ENCODE results near the gene FCER2. TPM values are rescaled to one million over a fixed set of nuclear protein-coding genes. Genes with fewer than 3 reads are reported as not detected.

Gene FCER2
- total RNA-seq, 2 experiments from 2014 or later: 0.60 to 0.95 TPM

DNA sequence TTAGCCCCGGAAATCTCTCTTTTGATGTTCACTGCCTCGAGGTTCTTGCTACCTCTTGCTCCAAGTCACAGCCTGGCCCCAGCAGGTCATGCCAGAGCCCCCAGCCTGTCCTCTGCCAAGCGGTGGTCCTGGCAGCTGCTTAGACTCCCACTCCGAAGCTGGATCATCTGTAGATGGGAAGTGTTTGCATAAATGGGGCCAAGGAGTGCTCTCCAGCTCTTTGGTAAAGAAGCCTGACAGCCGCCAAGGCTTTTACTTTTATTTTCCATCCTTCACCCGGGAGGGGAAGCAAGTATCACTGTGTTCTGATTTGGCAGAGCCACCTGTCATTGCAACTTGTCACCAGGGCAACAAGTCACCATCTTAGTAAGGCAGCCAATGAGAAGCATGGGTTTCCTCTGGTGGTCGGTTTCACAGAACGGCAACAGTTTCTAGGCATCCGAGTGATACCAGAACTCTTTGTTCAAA lies 43.7 kb downstream of the FCER2 start:
- POLR2A ChIA-PET: interaction anchor here (1.1 to 1.4 kb wide), 2 partner anchors 22 to 28 kb away, joined by 3 to 5 read pairs; partner anchors contain the start of genes PET100 and TRAPPC5

DNA sequence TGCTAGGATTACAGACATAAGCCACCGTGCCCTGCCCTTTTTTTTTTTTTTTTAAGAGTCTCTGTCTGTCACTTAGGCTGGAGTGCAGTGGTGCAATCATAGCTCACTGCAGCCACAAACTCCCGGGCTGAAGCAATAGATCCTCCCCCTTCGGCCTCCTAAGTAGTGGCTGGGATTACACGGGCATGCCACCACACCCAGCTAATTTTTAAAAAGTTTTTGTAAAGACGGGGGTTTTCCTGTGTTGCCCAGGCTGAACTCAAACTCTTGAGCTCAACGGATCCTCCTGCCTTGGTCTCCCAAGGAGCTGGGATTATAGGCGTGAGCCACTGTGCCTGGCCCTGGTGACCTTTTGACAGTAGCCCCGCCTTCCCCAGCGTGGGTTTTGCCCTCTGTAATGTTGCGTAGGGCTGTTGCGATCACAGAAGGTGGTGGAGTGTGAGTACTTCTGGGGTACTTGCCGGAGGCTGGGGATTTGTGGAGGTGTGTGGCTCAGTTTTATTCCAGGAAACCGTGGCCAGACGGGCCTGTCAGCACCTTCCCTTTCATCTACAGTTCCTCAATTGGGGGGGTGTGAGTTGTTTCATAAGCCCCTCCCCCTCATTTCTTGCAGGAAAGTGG lies 44.7 kb downstream of the FCER2 start:
- Mint-ChIP-seq H3K27ac (no peak overlapping the region), H3K36me3 (ENCODE audit: low read depth) (no peaks in the 10 kb centered on the region), H3K27me3 (no peaks in the 10 kb centered on the region), H3K9me3 (no peaks in the 10 kb centered on the region), H3K4me3 (no peak overlapping the region), H3K4me1 (peaks cover 23% of the 10 kb centered on the region)
- ChIA-PET POLR2A (interaction anchor here (1.1 to 1.4 kb wide), 3 partner anchors 24 to 27 kb away, joined by 3 to 5 read pairs (median 5); partner anchors contain the start of genes PET100 and TRAPPC5), CTCF (interaction anchor here (0.6 to 2.2 kb wide), 7 partner anchors 15 to 1035 kb away, joined by 3 to 9 read pairs (median 5); partner anchors contain the start of gene TRAPPC5)
- DNase-seq: no peak

More for the DNA sequence above, 43.7 kb downstream of the FCER2 start:
- CTCF ChIA-PET: interaction anchor here (1.6 to 2.2 kb wide), 2 partner anchors 23 to 211 kb away, joined by 3 to 9 read pairs; partner anchors contain the start of gene TRAPPC5
- Mint-ChIP-seq H3K27ac (peak overlapping the region; percentile 38), H3K4me1 (peaks cover 16% of the 10 kb centered on the region), H3K9me3 (no peaks in the 10 kb centered on the region), H3K27me3 (no peaks in the 10 kb centered on the region), H3K36me3 (ENCODE audit: low read depth) (no peaks in the 10 kb centered on the region), H3K4me3 (peak overlapping the region; percentile 47)
- peak; percentile 53 for DNase-seq

DNA sequence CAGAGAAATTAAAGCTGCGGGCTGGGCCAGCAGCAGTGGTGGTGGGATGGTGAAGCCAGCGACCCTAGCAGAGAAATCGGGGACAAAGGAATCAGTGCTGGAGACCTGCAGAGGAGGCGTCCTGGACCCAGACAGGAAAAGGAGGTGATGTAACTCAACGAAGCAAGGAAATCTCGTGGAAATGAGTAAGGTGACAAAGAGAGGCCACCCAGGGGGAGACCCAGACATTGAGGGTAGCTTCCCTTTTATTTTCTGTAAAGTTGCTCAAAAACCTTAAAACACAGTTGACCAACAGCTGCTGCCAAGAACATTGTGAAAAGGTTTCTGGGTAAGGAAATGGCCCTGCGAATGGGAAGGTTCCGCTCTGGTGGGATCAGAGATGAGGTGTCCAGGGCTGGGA lies 46.4 kb downstream of the FCER2 start:
- no peak overlapping the region for H3K27ac Mint-ChIP-seq
- CTCF ChIA-PET: interaction anchor here (0.6 to 2.2 kb wide), 4 partner anchors 25 to 355 kb away, joined by 5 to 8 read pairs (median 6); partner anchors contain the start of gene TRAPPC5
- H3K36me3 Mint-ChIP-seq (ENCODE audit: low read depth): no peaks in the 10 kb centered on the region
- peaks cover 26% of the 10 kb centered on the region for H3K4me1 Mint-ChIP-seq
- POLR2A ChIA-PET: interaction anchor here (0.7 to 1.4 kb wide), 2 partner anchors 18 to 25 kb away, joined by 3 to 5 read pairs; partner anchors contain the start of genes STXBP2 and TRAPPC5
- no peaks in the 10 kb centered on the region for H3K27me3 Mint-ChIP-seq
- DNase-seq: no peak
- H3K9me3 Mint-ChIP-seq: no peaks in the 10 kb centered on the region
- no peak overlapping the region for H3K4me3 Mint-ChIP-seq

DNA sequence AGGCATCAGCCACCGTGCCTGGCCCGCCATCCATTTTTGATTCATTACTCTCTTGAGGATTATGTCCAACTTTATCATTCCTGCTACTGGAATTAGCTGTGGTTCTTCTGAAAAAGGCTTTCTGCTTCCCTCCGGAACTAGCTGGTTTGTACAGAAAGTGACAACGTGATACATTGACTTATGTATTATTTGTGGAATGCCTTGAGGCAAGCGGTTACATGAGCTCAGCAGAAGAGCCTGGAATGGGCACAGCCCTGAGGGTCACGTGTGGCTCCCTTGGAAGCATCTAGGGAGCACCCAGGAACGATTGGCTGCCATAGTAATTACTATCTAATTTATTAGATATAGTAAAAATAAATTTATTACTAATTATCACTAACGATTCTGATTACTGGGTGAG lies 47.5 kb downstream of the FCER2 start:
- CTCF ChIA-PET: interaction anchor here (1.8 to 2.2 kb wide), 2 partner anchors 26 to 86 kb away, joined by 8 to 11 read pairs; partner anchors contain the start of gene TRAPPC5
- no peaks in the 10 kb centered on the region for H3K36me3 Mint-ChIP-seq (ENCODE audit: low read depth)
- POLR2A ChIA-PET: no interaction called here
- no peak overlapping the region for H3K4me3 Mint-ChIP-seq
- H3K27me3 Mint-ChIP-seq: no peaks in the 10 kb centered on the region
- H3K27ac Mint-ChIP-seq: no peak overlapping the region
- DNase-seq: no peak
- peaks cover 26% of the 10 kb centered on the region for H3K4me1 Mint-ChIP-seq
- no peaks in the 10 kb centered on the region for H3K9me3 Mint-ChIP-seq

DNA sequence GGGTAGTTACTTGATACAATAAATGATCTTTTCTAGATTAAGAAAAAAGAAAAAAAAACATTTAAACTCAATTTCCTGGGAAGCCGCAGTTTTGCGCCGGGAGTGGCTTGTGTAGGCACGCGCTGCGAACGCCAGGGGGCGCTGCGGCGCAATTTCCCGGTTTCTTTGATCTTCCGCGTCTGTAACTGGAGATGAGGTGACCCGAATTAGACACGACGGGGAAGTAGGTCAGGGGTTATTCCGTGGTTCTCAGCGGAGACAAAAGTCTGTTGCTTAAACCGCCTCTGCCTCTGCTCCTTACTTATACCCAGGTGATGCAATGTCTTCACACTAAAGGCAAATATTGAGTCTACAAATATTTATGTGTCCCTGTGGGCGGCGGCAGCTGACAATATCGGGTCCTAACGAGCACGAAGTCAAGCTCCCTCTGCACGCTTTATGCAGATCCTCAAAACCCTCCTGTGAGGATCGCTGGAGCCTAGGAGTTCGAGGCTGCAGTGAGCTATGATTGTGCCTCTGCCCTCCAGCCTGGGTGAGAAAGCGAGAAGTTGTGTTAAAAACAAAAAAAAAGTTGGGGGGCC lies 49.8 kb downstream of the FCER2 start:
- Mint-ChIP-seq H3K4me3 (peak overlapping the region; percentile 53), H3K27me3 (no peaks in the 10 kb centered on the region), H3K9me3 (no peaks in the 10 kb centered on the region), H3K4me1 (peaks cover 12% of the 10 kb centered on the region), H3K36me3 (ENCODE audit: low read depth) (no peaks in the 10 kb centered on the region), H3K27ac (peak overlapping the region; percentile 41)
- peak; percentile 88 for DNase-seq
- POLR2A ChIA-PET: interaction anchor here (0.7 to 1.6 kb wide), 4 partner anchors 14 to 149 kb away, joined by 3 to 4 read pairs (median 4); partner anchors contain the start of genes PET100, TRAPPC5 and XAB2
- CTCF ChIA-PET: interaction anchor here (0.8 to 2.7 kb wide), 10 partner anchors 22 to 553 kb away, joined by 3 to 16 read pairs (median 4); partner anchors contain the start of genes ARHGEF18, PET100, TRAPPC5 and XAB2

DNA sequence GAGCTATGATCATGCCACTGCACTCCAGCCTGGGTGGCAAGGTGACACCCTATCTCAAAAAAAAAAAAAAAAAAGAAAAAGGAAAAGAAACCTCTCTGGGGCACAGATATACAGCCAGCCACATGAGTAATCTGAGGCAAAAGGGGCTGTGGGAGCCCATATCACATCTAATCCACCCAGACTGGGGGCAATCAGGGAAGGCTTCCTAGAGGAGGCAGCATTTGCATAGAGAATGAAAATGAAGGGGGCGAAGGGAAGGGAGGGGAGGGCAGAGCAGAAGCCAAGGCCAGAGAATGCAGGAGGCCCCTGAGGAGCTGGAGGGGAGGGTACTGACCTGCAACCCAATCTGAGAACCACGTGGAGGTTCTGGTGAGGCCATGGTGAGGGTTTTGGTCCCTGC lies 51.8 kb downstream of the FCER2 start:
- DNase-seq: no peak
- no peaks in the 10 kb centered on the region for H3K9me3 Mint-ChIP-seq
- H3K36me3 Mint-ChIP-seq (ENCODE audit: low read depth): peaks cover 4% of the 10 kb centered on the region
- no peak overlapping the region for H3K4me3 Mint-ChIP-seq
- CTCF ChIA-PET: interaction anchor here (0.9 to 2.7 kb wide), 3 partner anchors 31 to 149 kb away, joined by 4 to 15 read pairs (median 5); partner anchors contain the start of gene TRAPPC5
- H3K27ac Mint-ChIP-seq: no peak overlapping the region
- H3K4me1 Mint-ChIP-seq: peaks cover 10% of the 10 kb centered on the region
- no peaks in the 10 kb centered on the region for H3K27me3 Mint-ChIP-seq
- POLR2A ChIA-PET: interaction anchor here (0.9 kb wide), 1 partner anchor 13 kb away, joined by 3 read pairs; the partner anchor contains the start of gene STXBP2

DNA sequence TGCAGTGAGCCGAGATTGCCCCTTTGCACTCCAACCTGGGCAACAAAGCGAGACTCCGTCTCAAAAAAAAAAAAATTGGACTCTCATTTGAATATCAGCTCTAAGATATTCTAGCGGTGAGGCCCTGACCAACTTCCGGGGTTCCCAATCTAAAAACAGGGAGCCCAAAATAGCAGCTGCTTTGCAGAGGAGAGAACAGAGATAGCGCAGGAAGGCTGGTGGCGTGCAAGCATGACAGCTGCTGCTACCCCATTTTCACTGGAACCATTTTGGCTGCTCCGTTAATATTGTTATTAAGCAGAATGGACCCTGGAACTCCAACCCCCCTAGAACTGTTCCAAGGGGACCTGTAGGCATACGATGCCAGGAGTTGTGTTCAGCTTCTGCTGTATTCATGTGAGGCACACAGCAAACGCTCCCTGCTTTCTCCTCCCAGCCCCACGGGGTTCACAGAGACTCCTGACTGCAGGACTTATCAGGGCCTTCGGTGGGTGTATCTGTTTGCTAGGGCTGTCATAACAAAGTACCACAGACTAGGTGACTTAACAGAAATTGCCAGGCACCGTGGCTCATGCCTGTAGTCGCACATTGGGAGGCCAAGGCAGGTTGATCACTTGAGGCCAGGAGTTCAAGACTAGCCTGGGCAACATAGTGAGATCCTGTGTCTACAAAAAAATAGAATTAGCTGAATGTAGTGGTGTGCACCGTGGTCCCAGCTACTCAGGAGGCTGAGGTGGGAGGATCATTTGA lies 53.5 kb downstream of the FCER2 start:
- no peak overlapping the region for H3K27ac Mint-ChIP-seq
- H3K36me3 Mint-ChIP-seq (ENCODE audit: low read depth): peaks cover 11% of the 10 kb centered on the region
- no peak for DNase-seq
- H3K4me1 Mint-ChIP-seq: peaks cover 10% of the 10 kb centered on the region
- ChIA-PET POLR2A (interaction anchor here (0.6 to 1.3 kb wide), 4 partner anchors 11 to 19 kb away, joined by 3 to 4 read pairs (median 4); partner anchors contain the start of gene PET100), CTCF (interaction anchor here (0.8 to 1.1 kb wide), 2 partner anchors 32 to 80 kb away, joined by 3 read pairs; partner anchors contain the start of gene TRAPPC5)
- no peak overlapping the region for H3K4me3 Mint-ChIP-seq
- H3K9me3 Mint-ChIP-seq: no peaks in the 10 kb centered on the region
- H3K27me3 Mint-ChIP-seq: no peaks in the 10 kb centered on the region

DNA sequence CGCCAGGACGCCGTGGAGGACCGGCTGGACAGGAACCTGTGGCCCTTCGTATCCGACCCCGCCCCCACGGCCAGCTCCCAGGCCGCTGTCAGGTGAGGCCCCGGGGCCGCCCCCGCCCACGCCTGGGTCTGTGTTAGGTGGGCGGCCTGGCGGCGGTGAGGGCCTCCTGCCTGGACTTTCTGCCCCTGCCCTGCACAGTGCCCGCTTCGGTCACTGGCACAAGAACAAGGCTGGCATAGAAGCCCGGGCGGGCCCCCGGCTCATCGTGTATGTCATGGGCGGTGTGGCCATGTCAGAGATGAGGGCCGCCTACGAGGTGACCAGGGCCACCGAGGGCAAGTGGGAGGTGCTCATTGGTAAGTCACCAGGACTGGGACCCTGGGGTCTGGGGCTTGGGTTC lies 54.8 kb downstream of the FCER2 start:
- Mint-ChIP-seq H3K9me3 (no peaks in the 10 kb centered on the region), H3K36me3 (ENCODE audit: low read depth) (peaks cover 17% of the 10 kb centered on the region), H3K4me1 (peaks cover 2% of the 10 kb centered on the region), H3K4me3 (no peak overlapping the region), H3K27ac (no peak overlapping the region), H3K27me3 (no peaks in the 10 kb centered on the region)
- DNase-seq: no peak
- ChIA-PET CTCF (no interaction called here), POLR2A (no interaction called here)

DNA sequence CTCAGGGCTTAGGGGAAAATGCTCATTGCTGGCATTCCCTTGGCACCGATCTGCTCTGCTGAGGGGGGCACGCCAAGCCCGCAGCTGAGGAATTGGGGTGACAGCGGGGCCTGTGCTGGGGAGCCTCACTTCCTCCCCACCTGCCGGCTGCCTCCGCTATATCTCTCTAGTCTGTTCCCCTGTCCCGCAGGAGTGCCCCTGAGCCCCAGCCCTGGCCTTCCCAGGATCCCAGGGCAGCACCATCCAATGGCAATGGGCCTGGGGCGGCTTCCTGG lies 55.6 kb downstream of the FCER2 start:
- H3K4me3 Mint-ChIP-seq: no peak overlapping the region
- H3K27ac Mint-ChIP-seq: no peak overlapping the region
- no peaks in the 10 kb centered on the region for H3K27me3 Mint-ChIP-seq
- H3K36me3 Mint-ChIP-seq (ENCODE audit: low read depth): peaks cover 17% of the 10 kb centered on the region
- CTCF ChIA-PET: no interaction called here
- DNase-seq: no peak
- no peaks in the 10 kb centered on the region for H3K9me3 Mint-ChIP-seq
- POLR2A ChIA-PET: no interaction called here
- no peaks in the 10 kb centered on the region for H3K4me1 Mint-ChIP-seq

DNA sequence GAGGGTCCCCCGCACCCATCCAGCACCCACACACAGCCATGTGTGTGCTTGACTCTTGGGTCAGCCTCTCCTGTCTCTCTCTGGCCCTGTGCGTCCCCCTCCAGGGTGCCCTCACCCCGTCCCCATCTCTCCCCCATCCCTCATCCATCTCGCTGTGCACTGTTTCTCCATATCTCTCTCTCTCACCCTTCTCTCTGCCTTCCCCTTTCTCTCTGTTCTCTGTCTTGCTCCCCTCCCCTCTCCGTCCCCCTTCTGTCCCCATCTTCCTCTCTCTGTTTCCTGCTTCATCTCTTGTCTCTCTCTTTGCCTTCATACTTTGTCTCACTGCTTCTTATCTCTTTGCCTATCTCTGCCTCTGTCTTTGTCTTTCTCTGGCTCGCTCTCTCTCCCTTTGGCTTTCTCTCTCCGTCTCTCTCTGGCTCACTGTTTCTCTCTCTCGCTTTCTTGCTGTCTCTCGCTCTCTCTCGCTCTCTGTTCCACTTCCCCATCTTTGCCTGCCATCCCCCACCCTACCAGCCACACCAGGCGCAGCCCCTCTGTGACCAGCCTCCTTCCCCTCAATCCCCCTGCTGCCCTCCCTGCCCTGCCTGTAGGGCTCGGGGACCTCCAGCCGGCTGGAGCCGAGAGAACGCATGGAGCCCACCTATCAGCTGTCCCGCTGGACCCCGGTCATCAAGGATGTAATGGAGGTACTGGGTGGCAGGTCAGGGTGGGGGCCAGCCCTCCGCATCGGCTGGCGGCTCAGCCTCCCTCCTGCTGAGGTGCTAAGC lies 56.1 kb downstream of the FCER2 start:
- DNase-seq: no peak
- POLR2A ChIA-PET: interaction anchor here (1.8 kb wide), 1 partner anchor 16 kb away, joined by 8 read pairs; the partner anchor contains the start of genes PET100 and XAB2
- H3K4me1 Mint-ChIP-seq: no peaks in the 10 kb centered on the region
- no peaks in the 10 kb centered on the region for H3K27me3 Mint-ChIP-seq
- no peak overlapping the region for H3K27ac Mint-ChIP-seq
- H3K36me3 Mint-ChIP-seq (ENCODE audit: low read depth): peaks cover 18% of the 10 kb centered on the region
- no peak overlapping the region for H3K4me3 Mint-ChIP-seq
- CTCF ChIA-PET: no interaction called here
- H3K9me3 Mint-ChIP-seq: no peaks in the 10 kb centered on the region

DNA sequence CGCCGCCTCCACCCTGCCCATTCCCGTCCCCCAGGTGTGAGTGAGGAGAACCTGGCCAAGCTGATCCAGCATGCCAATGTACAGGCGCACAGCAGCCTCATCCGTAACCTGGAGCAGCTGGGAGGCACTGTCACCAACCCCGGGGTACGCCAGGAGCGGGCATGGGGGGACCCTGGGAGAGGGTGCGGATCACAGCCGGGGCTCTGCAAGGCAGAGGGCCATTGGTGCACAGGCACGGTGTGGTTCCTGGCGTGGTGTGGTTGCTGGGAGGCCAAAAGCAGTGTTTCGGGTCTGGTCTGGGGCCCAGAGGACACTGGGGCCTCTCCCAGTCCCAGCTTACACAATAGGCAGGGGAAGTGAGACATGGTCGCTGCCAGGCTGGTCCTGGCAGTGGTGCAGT lies 56.8 kb downstream of the FCER2 start:
- no peaks in the 10 kb centered on the region for H3K27me3 Mint-ChIP-seq
- DNase-seq: no peak
- ChIA-PET CTCF (no interaction called here), POLR2A (interaction anchor here (1.8 kb wide), 1 partner anchor 15 kb away, joined by 8 read pairs; the partner anchor contains the start of genes PET100 and XAB2)
- H3K4me3 Mint-ChIP-seq: no peak overlapping the region
- peaks cover 2% of the 10 kb centered on the region for H3K4me1 Mint-ChIP-seq
- H3K27ac Mint-ChIP-seq: no peak overlapping the region
- no peaks in the 10 kb centered on the region for H3K9me3 Mint-ChIP-seq
- peaks cover 24% of the 10 kb centered on the region for H3K36me3 Mint-ChIP-seq (ENCODE audit: low read depth)

DNA sequence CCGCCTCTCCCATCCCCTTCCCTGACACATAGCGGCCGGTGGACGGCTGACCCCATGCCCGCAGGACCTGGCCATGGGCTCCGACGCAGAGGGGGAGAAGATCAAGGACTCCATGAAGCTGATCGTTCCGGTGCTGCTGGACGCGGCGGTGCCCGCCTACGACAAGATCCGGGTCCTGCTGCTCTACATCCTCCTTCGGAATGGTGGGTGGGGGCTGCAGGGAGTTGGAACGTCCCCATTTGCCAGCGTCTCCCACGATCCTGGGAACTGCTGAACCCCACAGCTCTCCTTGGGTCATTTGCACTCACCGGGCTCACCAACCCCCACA lies 57.4 kb downstream of the FCER2 start:
- H3K36me3 Mint-ChIP-seq (ENCODE audit: low read depth): peaks cover 31% of the 10 kb centered on the region
- ChIA-PET POLR2A (interaction anchor here (1.2 to 1.8 kb wide), 2 partner anchors 15 to 225 kb away, joined by 3 to 8 read pairs; partner anchors contain the start of genes PET100 and XAB2), CTCF (no interaction called here)
- no peaks in the 10 kb centered on the region for H3K27me3 Mint-ChIP-seq
- no peak overlapping the region for H3K27ac Mint-ChIP-seq
- peaks cover 5% of the 10 kb centered on the region for H3K9me3 Mint-ChIP-seq
- H3K4me1 Mint-ChIP-seq: peaks cover 9% of the 10 kb centered on the region
- no peak overlapping the region for H3K4me3 Mint-ChIP-seq
- no peak for DNase-seq

Measured in activated CD4-positive, alpha-beta memory T cell treated with anti-CD3 and anti-CD28 coated beads, Interleukin-2, amount 10 ng/mL, durations not matched to agents 7 days and 5 days (primary cell).